AG09309 (cell line): Measurements from ENCODE around the gene GLIS2.

Experiments
- DNase-seq: peaks from one replicate; pipeline ENCODE4 v3.0.0-alpha.2; 2010; ENCODE audit warnings: low read depth
- H3K4me3 ChIP-seq: 2 replicates; pipeline ENCODE4 v1.5.1; 2011; ENCODE audit warnings: mild to moderate bottlenecking, low read depth, low read length, moderate library complexity; ENCODE audit not compliant: control insufficient read depth
- CTCF ChIP-seq: IDR thresholded peaks from 2 replicates; pipeline ENCODE4 v1.5.1; 2011; ENCODE audit warnings: mild to moderate bottlenecking, low read depth, low read length, inconsistent platforms; ENCODE audit not compliant: insufficient read depth, control insufficient read depth; ENCODE audit errors: missing control alignments

GLIS2 gene

GRCh38 chr16:4272114-4272956 is 43.5 kb upstream of the GLIS2 start:
- DNase-seq, result no peak
- peak overlapping the region; percentile 61 for H3K4me3 ChIP-seq
- no peak for TF ChIP-seq CTCF

- TF ChIP-seq CTCF, result peak; percentile 57
- no peak for DNase-seq
- peak overlapping the region; percentile 61 for H3K4me3 ChIP-seq
Measured at GRCh38 chr16:4273858-4274311, 42.0 kb upstream of the GLIS2 start.

GRCh38 chr16:4275861-4276260 is 40.0 kb upstream of the GLIS2 start:
- no peak for TF ChIP-seq CTCF
- H3K4me3 ChIP-seq, result no peak overlapping the region
- no peak for DNase-seq

GRCh38 chr16:4277987-4278513 is 37.8 kb upstream of the GLIS2 start:
- H3K4me3 ChIP-seq, result no peak overlapping the region
- no peak for DNase-seq
- no peak for TF ChIP-seq CTCF

- no peak for TF ChIP-seq CTCF
- H3K4me3 ChIP-seq, result no peak overlapping the region
- no peak for DNase-seq
Measured at GRCh38 chr16:4280625-4281024, 35.2 kb upstream of the GLIS2 start.

- no peak for DNase-seq
- no peak overlapping the region for H3K4me3 ChIP-seq
- no peak for TF ChIP-seq CTCF
Measured at GRCh38 chr16:4283441-4283840, 32.4 kb upstream of the GLIS2 start.
